GM21381 (cell line): Measurements from ENCODE around the gene CXCL11.
"Not testable (repeated sequence)": the region's sequence is repeated elsewhere in the genome, so short reads cannot be mapped to it uniquely, and the experiment has no call there.

Experiments
- ATAC-seq: cut with Tn5 transposase; IDR thresholded peaks from one replicate; pipeline ENCODE4 v1.9.1; 2021; ENCODE audit warnings: mild to moderate bottlenecking, moderate library complexity; ENCODE audit not compliant: unreplicated experiment

Gene CXCL11

GRCh38 chr4:76035799-76036380 is at the start of gene CXCL11:
CXCL11 (minus strand) TSS chr4:76036070; CDS start chr4:76035987, 83 bp downstream.
- ATAC-seq = no peak

GRCh38 chr4:76084542-76084941 is 48.7 kb upstream of the CXCL11 start:
- no peak for ATAC-seq

GRCh38 chr4:76083386-76083988 is 47.6 kb upstream of the CXCL11 start:
- no peak for ATAC-seq

- ATAC-seq = no peak
Observed at GRCh38 chr4:76078033-76078613, 42.3 kb upstream of the CXCL11 start.

- no peak for ATAC-seq
Observed at GRCh38 chr4:76074993-76075600, 39.2 kb upstream of the CXCL11 start.

- no peak for ATAC-seq
Observed at GRCh38 chr4:76074468-76074867, 38.6 kb upstream of the CXCL11 start, which contains the start of gene ART3. ART3 (plus strand) TSS chr4:76074709; CDS start chr4:76075890, 1,181 bp downstream.

- ATAC-seq = no peak
Observed at GRCh38 chr4:76072760-76073159, 36.9 kb upstream of the CXCL11 start.

- ATAC-seq = peak; percentile 69
Observed at GRCh38 chr4:76067652-76068286, 31.9 kb upstream of the CXCL11 start.

- no peak for ATAC-seq
Observed at GRCh38 chr4:76066546-76066945, 30.7 kb upstream of the CXCL11 start.

GRCh38 chr4:76061982-76062381 is 26.1 kb upstream of the CXCL11 start:
- ATAC-seq = no peak

GRCh38 chr4:76061421-76061820 is 25.6 kb upstream of the CXCL11 start:
- ATAC-seq = no peak

- no peak for ATAC-seq
Observed at GRCh38 chr4:76060506-76060905, 24.6 kb upstream of the CXCL11 start.

GRCh38 chr4:76059750-76060149 is 23.9 kb upstream of the CXCL11 start:
- ATAC-seq = no peak

GRCh38 chr4:76058888-76059426 is 23.1 kb upstream of the CXCL11 start:
- ATAC-seq = no peak

- ATAC-seq = peak; percentile 54
Observed at GRCh38 chr4:76058302-76058701, 22.4 kb upstream of the CXCL11 start.

GRCh38 chr4:76055421-76055820 is 19.6 kb upstream of the CXCL11 start:
- ATAC-seq = no peak

GRCh38 chr4:76055016-76055415 is 19.1 kb upstream of the CXCL11 start:
- peak; percentile 88 for ATAC-seq

GRCh38 chr4:76053730-76054129 is 17.9 kb upstream of the CXCL11 start:
- no peak for ATAC-seq

GRCh38 chr4:76050560-76051050 is 14.7 kb upstream of the CXCL11 start:
- not testable (repeated sequence) for ATAC-seq

GRCh38 chr4:76049860-76050416 is 14.1 kb upstream of the CXCL11 start:
- ATAC-seq = not testable (repeated sequence)

- not testable (repeated sequence) for ATAC-seq
Observed at GRCh38 chr4:76044686-76045085, 8.8 kb upstream of the CXCL11 start.
